Activated CD8-positive, alpha-beta memory T cell treated with anti-CD3 and anti-CD28 coated beads for 48 hours (primary cell): Measurements from ENCODE around the gene RAB13.
"Not testable (repeated sequence)": the region's sequence is repeated elsewhere in the genome, so short reads cannot be mapped to it uniquely, and the experiment has no call there.

Experiments used
- DNase-seq, 3 experiments: peaks; one replicate each; pipeline ENCODE4 v3.0.0-alpha.2; 2020; ENCODE audit warnings: low read depth in 2 of 3, low spot score in 2 of 3

The RAB13 gene

DNA sequence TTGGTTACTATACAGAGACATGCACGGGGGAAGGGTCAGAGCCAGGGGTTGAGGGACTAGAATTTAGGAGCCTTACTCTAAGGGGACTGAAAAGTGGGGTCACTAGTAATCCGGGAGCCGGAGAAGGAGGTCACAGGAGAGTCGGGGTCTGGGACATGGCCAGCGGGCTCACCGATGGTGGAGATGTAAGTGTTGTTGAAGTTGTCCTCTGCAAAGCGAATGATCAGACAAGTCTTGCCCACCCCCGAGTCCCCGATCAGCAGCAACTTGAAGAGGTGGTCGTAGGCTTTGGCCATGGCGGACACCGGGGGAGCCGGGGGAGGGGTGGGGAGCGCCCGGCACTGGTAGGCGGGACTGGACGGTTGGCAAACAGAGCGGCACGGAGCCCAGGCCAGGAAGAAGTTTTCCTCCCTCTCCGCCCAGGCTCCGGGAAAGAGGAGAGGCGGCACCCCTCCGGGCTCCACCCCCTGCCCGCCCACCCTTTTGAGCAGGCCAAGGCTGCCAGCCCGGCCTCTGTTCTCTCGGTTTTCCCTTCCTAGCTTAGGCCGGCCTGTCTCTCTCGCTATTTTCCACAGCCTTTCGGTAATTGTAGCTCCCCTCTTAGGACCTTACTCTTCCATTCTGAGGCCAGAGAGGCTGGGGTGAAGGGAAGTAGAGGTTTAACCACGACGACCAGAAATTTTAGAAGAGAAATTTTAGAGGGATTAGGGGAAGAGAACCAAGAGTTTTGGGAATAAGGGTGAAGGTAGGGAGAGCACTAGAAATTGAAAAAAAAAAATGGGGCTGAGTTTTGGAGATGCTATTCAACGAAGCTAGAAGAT, at the start of gene RAB13:
Gene RAB13, minus strand, starts transcription at position 399 of the 821 bp plus-strand sequence. Its CDS starts 103 bp downstream, at position 296.
- no peak for DNase-seq

DNA sequence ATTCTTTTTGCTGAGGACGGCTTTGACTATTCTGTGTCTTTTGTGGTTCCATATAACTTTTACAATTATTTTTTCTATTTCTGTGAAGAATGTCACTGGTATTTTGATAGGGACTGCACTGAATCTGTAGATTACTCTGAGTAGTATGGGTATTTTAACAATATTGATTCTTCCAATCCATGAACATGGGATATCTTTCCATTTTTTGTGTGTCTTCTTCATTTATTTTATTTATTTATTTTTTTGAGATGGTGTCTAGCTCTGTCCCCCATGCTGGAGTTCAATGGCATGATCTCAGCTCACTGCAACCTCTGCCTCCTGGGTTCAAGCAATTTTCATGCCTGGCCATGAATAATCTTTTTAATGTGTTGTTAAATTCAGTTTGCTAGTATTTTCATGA, 47.6 kb upstream of the RAB13 start:
- DNase-seq, result not testable (repeated sequence)

DNA sequence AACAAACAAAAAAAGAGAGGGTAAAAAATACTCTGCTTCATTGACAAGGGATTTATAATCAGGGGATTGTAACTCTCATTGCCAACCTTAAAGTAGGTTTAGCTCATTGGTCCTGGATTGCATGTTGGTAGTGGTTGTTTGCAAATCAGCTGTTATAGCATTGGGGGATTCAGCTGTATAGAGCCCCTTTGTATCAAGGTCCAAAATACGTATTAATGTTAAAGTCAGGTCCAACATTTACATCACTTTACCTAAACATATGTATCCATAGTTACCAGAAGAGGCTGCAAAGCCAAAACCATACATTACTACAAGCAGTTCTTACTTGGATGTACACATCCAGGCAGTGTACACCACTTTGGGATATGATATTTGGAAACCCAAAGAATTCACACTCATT, 33.8 kb upstream of the RAB13 start:
- DNase-seq, result no peak

DNA sequence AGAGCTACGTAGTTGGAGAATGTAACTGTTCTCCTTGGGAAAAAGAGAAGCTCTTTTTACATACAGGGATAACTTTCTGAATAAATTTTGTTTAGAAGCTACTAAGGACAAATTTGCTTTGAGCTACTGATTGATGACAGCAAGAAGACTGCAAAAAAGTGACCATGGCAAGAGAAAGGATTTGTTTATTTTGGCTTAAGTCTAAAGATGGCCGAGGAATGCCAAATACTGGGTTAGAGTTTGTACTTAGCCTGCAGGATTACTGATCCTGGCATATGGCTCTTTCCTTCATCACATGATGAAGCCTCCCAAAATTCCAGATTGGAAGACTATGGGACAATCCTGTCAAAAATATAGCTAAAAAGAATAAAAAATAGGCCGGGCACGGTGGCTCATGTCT, 33.1 kb upstream of the RAB13 start:
- no peak for DNase-seq

DNA sequence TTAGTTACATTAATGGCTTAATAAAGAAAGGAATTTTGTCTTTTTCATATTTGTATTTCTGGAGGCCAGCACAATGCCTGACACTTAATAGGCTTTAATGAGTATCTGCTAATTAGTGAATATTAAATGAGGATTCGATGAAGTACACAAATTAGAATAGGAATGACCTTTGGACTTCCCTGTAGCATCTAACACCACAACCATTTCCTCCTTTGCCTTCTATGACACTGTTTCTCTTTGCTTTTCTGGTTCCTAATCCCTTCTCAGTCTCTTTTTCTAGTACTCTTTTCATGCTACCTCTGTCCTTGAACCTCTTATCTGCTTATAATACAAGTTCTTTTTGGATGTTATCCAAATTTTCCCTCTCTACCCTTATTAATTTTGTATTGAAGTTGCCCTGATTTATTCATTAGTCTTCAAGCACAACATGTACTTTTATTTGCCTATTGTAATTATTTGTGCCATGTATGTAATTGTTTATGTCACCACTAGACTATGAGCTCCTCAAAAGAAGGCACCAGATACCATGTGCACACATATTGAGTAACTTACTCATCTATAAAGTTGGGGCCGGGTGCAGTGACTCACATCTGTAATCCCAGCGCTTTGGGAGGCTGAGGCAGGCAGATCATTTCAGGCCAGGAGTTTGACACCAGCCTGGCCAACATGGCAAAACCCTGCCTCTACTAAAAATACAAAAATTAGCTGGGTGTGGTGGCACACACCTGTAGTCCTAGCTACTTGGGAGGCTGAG, 28.2 kb upstream of the RAB13 start:
- no peak for DNase-seq

DNA sequence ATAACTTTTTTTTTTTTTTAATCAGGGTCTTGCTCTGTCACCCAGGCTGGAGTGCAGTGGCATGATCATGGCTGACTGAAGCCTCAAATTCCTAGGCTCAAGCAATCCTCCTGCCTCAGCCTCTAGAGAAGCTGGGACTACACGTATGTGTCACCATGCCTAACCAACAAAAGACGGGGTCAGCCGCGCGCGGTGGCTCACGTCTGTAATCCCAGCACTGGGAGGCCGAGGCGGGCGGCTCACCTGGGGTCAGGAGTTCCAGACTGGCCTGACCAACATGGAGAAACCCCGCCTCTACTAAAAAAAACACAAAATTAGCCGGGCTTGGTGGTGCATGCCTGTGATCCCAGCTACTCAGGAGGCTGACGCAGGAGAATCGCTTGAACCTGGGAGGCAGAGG, 26.4 kb upstream of the RAB13 start:
- not testable (repeated sequence) for DNase-seq

GRCh38 chr1:154012129-154012528, 26.0 kb upstream of the RAB13 start:
- no peak for DNase-seq

DNA sequence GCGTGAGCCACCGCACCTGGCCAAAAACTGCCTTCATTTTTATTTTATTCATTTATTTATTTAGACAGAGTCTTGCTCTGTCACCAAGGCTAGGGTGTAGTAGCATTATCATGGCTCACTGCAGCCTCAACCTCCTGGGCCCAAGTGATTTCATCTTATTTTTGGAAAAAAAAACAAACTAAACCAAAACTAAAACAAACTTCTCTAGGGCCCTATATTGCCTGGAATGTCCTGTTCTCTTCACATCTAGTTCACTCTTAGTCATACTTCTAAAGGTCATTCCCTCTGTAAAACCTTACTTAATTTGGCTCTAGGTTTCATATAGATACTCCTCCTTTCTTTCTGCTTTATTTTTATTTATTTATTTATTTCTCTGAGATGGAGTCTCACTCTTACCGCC, 20.0 kb upstream of the RAB13 start:
- no peak for DNase-seq

DNA sequence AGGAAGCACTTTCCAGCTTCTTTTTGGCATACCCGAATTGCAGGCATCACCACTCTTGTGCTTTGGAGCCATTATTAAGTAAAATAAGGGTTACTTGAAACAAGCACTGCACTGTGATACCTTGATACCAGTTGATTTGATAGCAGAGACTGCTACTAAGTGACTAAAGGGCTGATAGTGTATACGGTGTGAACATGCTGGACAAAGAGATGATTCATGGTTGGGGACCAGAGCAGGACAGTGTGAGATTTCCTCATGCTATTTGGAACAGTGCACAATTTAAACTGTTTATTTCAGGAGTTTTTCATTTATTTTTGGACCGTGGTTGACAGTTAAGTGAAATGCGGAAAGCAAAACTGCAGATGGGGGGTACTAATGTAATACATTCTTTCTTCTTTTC, 14.3 kb upstream of the RAB13 start:
- no peak for DNase-seq

GRCh38 chr1:153996882-153997281, 10.7 kb upstream of the RAB13 start:
- DNase-seq, result not testable (repeated sequence)

- no peak for DNase-seq
Observed at GRCh38 chr1:153995640-153996039, 9.5 kb upstream of the RAB13 start.

GRCh38 chr1:153995202-153995601, 9.1 kb upstream of the RAB13 start:
- DNase-seq, result no peak

- no peak for DNase-seq
Observed at GRCh38 chr1:153991806-153992205, 5.7 kb upstream of the RAB13 start.

DNA sequence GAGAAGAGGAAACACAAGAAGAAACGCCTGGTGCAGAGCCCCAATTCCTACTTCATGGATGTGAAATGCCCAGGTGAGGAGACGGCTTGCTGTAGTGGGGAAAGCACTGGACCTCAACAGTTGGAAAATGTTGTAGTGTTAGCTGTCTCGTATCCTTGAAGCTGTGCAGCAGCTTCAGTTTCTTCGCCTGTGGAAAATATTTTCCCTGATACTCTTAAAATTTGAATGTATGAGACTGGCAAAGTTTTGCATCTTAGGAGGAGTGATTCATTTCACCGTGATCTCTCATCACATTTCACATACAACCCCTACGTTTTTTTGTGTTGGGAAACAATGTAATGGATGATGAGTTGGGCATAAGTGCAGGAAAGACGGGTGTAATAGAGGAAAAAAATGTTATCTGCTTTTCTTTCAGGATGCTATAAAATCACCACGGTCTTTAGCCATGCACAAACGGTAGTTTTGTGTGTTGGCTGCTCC, 5.1 kb upstream of the RAB13 start:
- DNase-seq, result no peak

DNA sequence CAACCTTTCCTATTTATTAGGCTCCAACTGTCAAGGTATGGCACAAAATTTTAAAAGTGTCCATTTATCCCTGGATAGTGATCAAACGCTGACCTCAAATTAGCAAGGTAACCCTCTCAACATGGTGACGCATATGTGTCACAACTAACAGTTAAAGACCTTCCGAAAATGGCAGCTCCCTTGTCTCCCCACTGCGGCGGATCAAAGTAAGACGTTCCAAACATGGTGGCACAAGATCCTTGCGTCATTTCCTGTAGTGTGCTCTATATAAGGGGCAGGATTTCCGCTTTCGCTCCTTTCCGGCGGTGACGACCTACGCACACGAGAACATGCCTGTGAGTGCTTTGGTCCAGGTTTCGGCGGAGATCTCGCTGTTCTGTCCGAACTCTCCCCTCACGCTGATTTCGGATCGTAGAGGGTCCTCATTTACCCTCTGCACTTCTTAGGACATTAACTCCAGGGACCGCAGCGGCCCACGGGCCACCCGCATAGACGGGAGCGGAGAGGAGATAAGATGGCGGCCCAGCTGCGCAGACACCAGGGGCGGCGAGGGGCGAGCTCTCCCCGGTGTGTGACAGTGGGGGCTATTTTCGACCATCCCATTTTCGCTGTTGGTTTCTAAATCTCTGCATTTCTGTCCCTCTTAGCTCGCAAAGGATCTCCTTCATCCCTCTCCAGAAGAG, 4.5 kb upstream of the RAB13 start, which contains the start of gene RPS27:
Gene RPS27, plus strand, starts transcription at position 295 of the 683 bp plus-strand sequence. Its CDS starts 35 bp downstream, at position 330.
- peak; percentile 67 to 71 (median 69) for DNase-seq

DNA sequence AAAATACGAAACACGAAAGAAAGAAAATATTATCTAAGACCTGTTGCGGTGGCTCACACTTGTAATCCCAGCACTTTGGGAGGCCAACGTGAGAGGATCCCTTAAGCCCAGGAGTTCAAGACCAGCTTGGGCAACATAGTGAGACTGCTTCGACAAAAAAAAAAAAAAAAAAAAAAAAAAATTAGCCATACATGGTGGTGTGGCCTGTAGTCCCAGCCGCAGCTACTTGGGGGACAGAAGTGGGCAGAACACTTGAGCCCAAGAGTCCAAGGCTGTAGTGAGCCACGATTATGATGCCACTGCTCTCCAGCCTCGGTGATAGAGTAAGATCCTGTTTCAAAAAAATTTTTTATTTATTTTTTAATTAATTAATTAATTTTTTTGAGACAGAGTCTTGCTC, 1.5 kb upstream of the RAB13 start:
- no peak for DNase-seq

DNA sequence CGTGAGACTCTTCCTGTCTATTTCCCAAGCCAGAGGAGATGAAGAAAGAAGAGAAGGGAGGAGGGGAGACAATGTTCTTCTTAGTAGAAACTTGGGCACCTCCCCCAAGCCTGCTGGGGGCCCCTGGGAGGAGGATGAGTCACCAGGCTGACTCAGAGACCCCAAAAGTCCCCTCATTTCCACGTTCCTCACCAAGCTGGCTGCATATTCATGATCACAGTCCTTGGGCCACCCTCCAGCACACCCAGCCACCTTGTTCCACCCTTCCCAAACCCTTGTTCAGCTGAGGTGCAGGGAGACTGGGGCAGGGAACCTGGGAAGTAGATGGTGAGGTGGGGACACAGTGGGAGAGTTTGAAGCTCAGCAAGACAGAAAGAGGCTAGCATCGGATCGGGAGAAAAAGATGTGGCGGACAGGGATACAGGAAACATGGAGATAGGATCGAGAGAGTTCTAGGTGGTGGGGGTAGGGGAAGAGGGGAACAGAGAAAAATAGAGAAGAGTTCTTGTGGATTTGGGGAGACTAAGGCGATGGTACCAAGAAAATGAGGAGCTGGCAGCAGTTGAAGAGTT, 712 bp downstream of the RAB13 start:
- DNase-seq, result peak in 1 of 3 experiments; percentile 39

GRCh38 chr1:153984123-153984894, 1.8 kb downstream of the RAB13 start:
- no peak for DNase-seq

- not testable (repeated sequence) for DNase-seq
Observed at GRCh38 chr1:153981735-153982134, 4.4 kb downstream of the RAB13 start.

GRCh38 chr1:153979091-153979490, 7.0 kb downstream of the RAB13 start:
- not testable (repeated sequence) for DNase-seq
